Liver (tissue), 9 donors: ENCODE data around the gene TAS1R1. TPM values are rescaled to one million over a fixed set of nuclear protein-coding genes. Genes with fewer than 3 reads are reported as not detected.

ENCODE experiments used
- DNase-seq: peaks from one replicate; pipeline ENCODE4 v3.0.0-alpha.2; 2017; ENCODE audit warnings: low spot score
- H3K27ac ChIP-seq, 2 donors: one replicate each; pipeline ENCODE4 v1.7.0; 2013; ENCODE audit warnings: inconsistent platforms in 2 of 2, low read length in 2 of 2, control low read depth in 1 of 2, low read depth in 1 of 2, mild to moderate bottlenecking in 1 of 2
- H3K27me3 ChIP-seq, 4 donors: one replicate each; pipeline versions ENCODE4 v1.6.1 to v1.7.0; 2013; ENCODE audit warnings: low read length in 3 of 4, inconsistent platforms in 1 of 4, mild to moderate bottlenecking in 1 of 4, moderate library complexity in 1 of 4; ENCODE audit not compliant: control insufficient read depth in 4 of 4, insufficient read depth in 4 of 4
- H3K36me3 ChIP-seq, 4 donors: one replicate each; pipeline versions ENCODE4 v1.6.1 to v1.7.0; 2013; ENCODE audit warnings: low read length in 3 of 4, mild to moderate bottlenecking in 3 of 4, low read depth in 1 of 4, moderate library complexity in 1 of 4; ENCODE audit not compliant: control insufficient read depth in 4 of 4, insufficient read depth in 3 of 4
- H3K4me1 ChIP-seq, 4 donors: one replicate each; pipeline versions ENCODE4 v1.6.1 to v1.7.0; 2013; ENCODE audit warnings: low read length in 3 of 4, mild to moderate bottlenecking in 3 of 4, moderate library complexity in 1 of 4; ENCODE audit not compliant: control insufficient read depth in 4 of 4, insufficient read depth in 4 of 4
- H3K4me3 ChIP-seq, 3 donors: one replicate each; pipeline versions ENCODE4 v1.6.1 to v1.7.0; 2013; ENCODE audit warnings: low read length in 3 of 3, control low read depth in 1 of 3, low read depth in 1 of 3, mild to moderate bottlenecking in 1 of 3
- H3K9ac ChIP-seq, 2 donors: one replicate each; pipeline ENCODE4 v1.7.0; 2013; ENCODE audit warnings: low read length in 2 of 2, mild to moderate bottlenecking in 2 of 2, moderate library complexity in 2 of 2, control low read depth in 1 of 2, low read depth in 1 of 2
- H3K9me3 ChIP-seq, 4 donors: one replicate each; pipeline versions ENCODE4 v1.6.1 to v1.7.0; 2013; ENCODE audit warnings: low read length in 3 of 4; ENCODE audit not compliant: control insufficient read depth in 4 of 4
- CTCF ChIP-seq: fragments of 150-350 bp; IDR thresholded peaks from 2 replicates; pipeline ENCODE4 v1.5.1; 2017; ENCODE audit warnings: improper control_type of control experiment, low read depth, low read length; ENCODE audit not compliant: missing input control
- FOXA2 ChIP-seq: IDR thresholded peaks from 2 replicates; pipeline ENCODE4 v1.6.1; 2016; ENCODE audit warnings: antibody characterized with exemption
- HNF4A ChIP-seq, 2 donors: conservative IDR thresholded peaks; 2 replicates each; pipeline ENCODE4 v1.6.1; 2016; ENCODE audit warnings: antibody characterized with exemption in 2 of 2, mild to moderate bottlenecking in 2 of 2
- HNF4G ChIP-seq: IDR thresholded peaks from 2 replicates; pipeline ENCODE4 v1.6.1; 2016; ENCODE audit warnings: antibody characterized with exemption
- JUND ChIP-seq, 2 donors: IDR thresholded peaks; 2 replicates each; pipeline ENCODE4 v1.6.1; 2016; ENCODE audit warnings: antibody characterized with exemption in 2 of 2
- MAX ChIP-seq: IDR thresholded peaks from 2 replicates; pipeline ENCODE4 v1.6.1; 2016; ENCODE audit warnings: antibody characterized with exemption
- NR2F2 ChIP-seq: IDR thresholded peaks from 2 replicates; pipeline ENCODE4 v1.6.1; 2016; ENCODE audit warnings: antibody characterized with exemption
- RAD21 ChIP-seq, 2 donors: IDR thresholded peaks; 2 replicates each; pipeline ENCODE4 v1.6.1; 2016; ENCODE audit warnings: antibody characterized with exemption in 2 of 2, mild to moderate bottlenecking in 2 of 2
- REST ChIP-seq: IDR thresholded peaks from 2 replicates; pipeline ENCODE4 v1.6.1; 2016; ENCODE audit warnings: antibody characterized with exemption, mild to moderate bottlenecking
- TAF1 ChIP-seq: conservative IDR thresholded peaks from 2 replicates; pipeline ENCODE4 v1.6.1; 2016; ENCODE audit warnings: antibody characterized with exemption, mild to moderate bottlenecking
- ZBTB33 ChIP-seq: IDR thresholded peaks from 2 replicates; pipeline ENCODE4 v1.6.1; 2016; ENCODE audit warnings: antibody characterized with exemption
- WGBS: extraction: QIAGEN DNeasy Blood & Tissue Kit; methylation state at CpG from one replicate; pipeline ENCODE4 v1.1.7; 2013; 5-methylcytosine and 5-hydroxymethylcytosine counted together
- polyA plus RNA-seq, 2 donors: library from polyadenylated mRNA; stranded (reverse) in 1 of 2; unstranded in 1 of 2; fragments of 200-250 nt in 1 of 2; fragments of >200 nt in 1 of 2; fragmentation: Nextera tagmentation in 1 of 2; extraction: Ambion mirVana in 1 of 2; gene quantifications; one replicate each; pipeline versions ENCODE4 v1.2.1 to v1.2.3, GENCODE V29; 2013 to 2015
- total RNA-seq, 2 donors: library from RNA; depleted of rRNA; stranded (reverse); fragments of >200 nt; gene quantifications; one replicate each; pipeline ENCODE4 v1.2.3, GENCODE V29; 2014
- donor health status: healthy.
- donor health status: healthy.
- donor health status: healthy.
- donor health status: healthy.
- donor health status: healthy.

TAS1R1 gene
- total and polyA plus RNA-seq, 4 donors, result not detected

GRCh38 chr1:6519935-6520671 lies 35.0 kb upstream of the TAS1R1 start:
- no peaks in the 10 kb centered on the region for H3K27me3 ChIP-seq
- TF ChIP-seq CTCF (no peak), TAF1 (no peak), ZBTB33 (no peak), NR2F2 (no peak)
- no peak overlapping the region for H3K27ac ChIP-seq
- no peak for DNase-seq
- WGBS, result 42% methylated on average over 13 of the region's 13 CpGs
- H3K4me3 ChIP-seq, result no peak overlapping the region
- peaks cover 0 to 7% (median 0%) of the 10 kb centered on the region in 4 donors for H3K4me1 ChIP-seq
- H3K36me3 ChIP-seq, result peaks cover 0 to 3% (median under 1%) of the 10 kb centered on the region in 4 donors
- H3K9ac ChIP-seq, result no peak overlapping the region
- no peaks in the 10 kb centered on the region for H3K9me3 ChIP-seq

- H3K4me3 ChIP-seq, result no peak overlapping the region
- no peaks in the 10 kb centered on the region for H3K9me3 ChIP-seq
- no peak overlapping the region for H3K27ac ChIP-seq
- H3K36me3 ChIP-seq, result peaks cover 10 to 15% (median 12%) of the 10 kb centered on the region in 4 donors
- H3K4me1 ChIP-seq, result peaks cover 0 to 7% (median 0%) of the 10 kb centered on the region in 4 donors
- no peak for TF ChIP-seq ZBTB33
- no peak for TF ChIP-seq NR2F2
- TF ChIP-seq MAX, result no peak
- no peak for TF ChIP-seq FOXA2
- no peak for TF ChIP-seq HNF4G
- no peak for TF ChIP-seq HNF4A (conservative IDR thresholded peaks at IDR 0.05)
- TF ChIP-seq TAF1, result no peak
- H3K27me3 ChIP-seq, result no peaks in the 10 kb centered on the region
- 79% methylated on average over 5 of the region's 5 CpGs for WGBS
- H3K9ac ChIP-seq, result no peak overlapping the region
- DNase-seq, result no peak
These were observed 33.6 kb upstream of the TAS1R1 start for GRCh38 chr1:6521536-6521935.

GRCh38 chr1:6523566-6523965 lies 31.5 kb upstream of the TAS1R1 start:
- no peak for DNase-seq
- Histone ChIP-seq H3K4me3 (no peak overlapping the region), H3K27me3 (no peaks in the 10 kb centered on the region), H3K27ac (no peak overlapping the region), H3K9me3 (no peaks in the 10 kb centered on the region), H3K4me1 (peaks cover 0 to 7% (median 0%) of the 10 kb centered on the region in 4 donors), H3K9ac (no peak overlapping the region), H3K36me3 (peaks cover 17 to 27% (median 22%) of the 10 kb centered on the region in 4 donors)
- WGBS, result 53% methylated on average over 6 of the region's 6 CpGs
- peak; percentile 33 for TF ChIP-seq CTCF
- TF ChIP-seq TAF1, result no peak
- TF ChIP-seq REST, result no peak
- no peak for TF ChIP-seq JUND (IDR thresholded peaks at IDR 0.05)
- TF ChIP-seq RAD21 (IDR thresholded peaks at IDR 0.05), result peak; percentile 60 to 76
